Smooth muscle cell of the pulmonary artery (primary cell): ENCODE measurements around the gene CDH26. TPM values are rescaled to one million over a fixed set of nuclear protein-coding genes. Genes with fewer than 3 reads are reported as not detected.

Experiments used
- total RNA-seq: library from RNA; depleted of rRNA; stranded (reverse); fragments of >200 nt; gene quantifications from 2 replicates; pipeline ENCODE4 v1.2.3, GENCODE V29; 2014

The CDH26 gene
- 0.17 and 0.59 TPM in 2 replicates for total RNA-seq

GRCh38 chr20:59958123-59958522, at the start of gene CDH26:
Gene CDH26 (plus strand): TSS chr20:59958423. CDS start chr20:59958727, 304 bp downstream.

GRCh38 chr20:59933296-59933848, 24.9 kb upstream of the CDH26 start, which contains the start of gene SYCP2:
Gene SYCP2 (minus strand): TSS chr20:59933637. CDS start chr20:59922413, 11,224 bp downstream.

DNA sequence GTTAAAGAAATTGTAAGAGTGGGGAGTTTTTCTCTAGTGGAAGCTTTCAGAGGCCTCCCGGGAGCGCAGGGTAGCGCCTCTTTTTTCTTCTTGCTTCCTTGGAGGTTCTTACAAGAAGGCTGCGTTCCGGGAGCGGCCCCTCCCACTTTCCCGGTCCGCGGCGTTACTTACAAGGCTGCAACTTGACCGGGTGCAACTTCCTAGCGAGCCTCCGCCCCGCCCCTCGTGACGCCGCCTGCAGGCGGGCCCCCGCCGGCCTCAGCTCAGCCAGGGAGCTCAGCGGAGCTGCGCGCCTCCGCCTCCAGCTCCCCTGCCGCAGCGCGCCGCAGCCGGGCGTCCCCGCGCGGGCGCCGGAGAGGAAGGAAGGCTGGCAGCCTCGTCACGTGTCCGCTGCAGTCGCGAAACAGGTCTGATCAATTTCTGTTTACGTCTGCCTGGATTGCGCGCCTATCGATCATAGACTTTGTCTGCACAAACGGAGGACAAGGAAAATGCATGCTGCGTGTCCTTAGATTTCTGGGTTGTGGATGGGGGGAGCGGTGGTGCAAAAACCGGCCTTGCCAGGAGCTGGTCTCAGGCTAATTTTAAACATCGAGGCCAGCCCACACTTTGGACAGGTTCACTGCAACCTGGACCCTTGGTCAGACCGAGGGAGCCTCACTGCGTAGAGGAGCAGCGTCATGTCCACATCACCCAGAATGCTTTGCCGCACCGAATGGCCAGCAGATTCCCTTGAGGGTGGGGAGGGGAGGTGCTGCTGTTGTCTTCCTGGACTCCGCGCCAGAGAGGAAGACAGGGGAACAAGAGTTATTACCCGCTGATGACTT, 17.9 kb upstream of the CDH26 start, which contains the start of the genes FAM217B and PPP1R3D:
FAM217B (plus strand) TSS at position 261 of the 827 bp plus-strand sequence. CDS start 3,555 bp downstream, outside the sequence.
PPP1R3D (minus strand) TSS at position 177 of the 827 bp plus-strand sequence. CDS start 374 bp downstream, outside the sequence.

Other genes starting within 250 kb of the CDH26 start
- gene SYCP2, start 24.8 kb upstream of the CDH26 start, total RNA-seq: 0.36 and 1.2 TPM in 2 replicates
- gene PPP1R3D, start 18.1 kb upstream of the CDH26 start, total RNA-seq: 6.4 and 6.5 TPM in 2 replicates
- 3.5 and 3.7 TPM in 2 replicates for gene FAM217B, start 18.0 kb upstream of the CDH26 start, total RNA-seq